GM12872 (cell line): ENCODE measurements around the gene APBB1.

Source experiments
- TF ChIP-seq, protein P1 (sequence below): IDR thresholded peaks from 3 replicates; pipeline ENCODE4 v1.5.1; 2011; ENCODE audit warnings: low read depth, mild to moderate bottlenecking, low read length, moderate library complexity; ENCODE audit not compliant: insufficient read depth

APBB1 gene

GRCh38 chr11:6389905-6390717 is 28.8 kb downstream of the APBB1 start, which contains the start of gene SMPD1:
Gene SMPD1 (plus strand): TSS chr11:6390474. CDS start chr11:6390599, 125 bp downstream.
- TF ChIP-seq, protein P1, sequence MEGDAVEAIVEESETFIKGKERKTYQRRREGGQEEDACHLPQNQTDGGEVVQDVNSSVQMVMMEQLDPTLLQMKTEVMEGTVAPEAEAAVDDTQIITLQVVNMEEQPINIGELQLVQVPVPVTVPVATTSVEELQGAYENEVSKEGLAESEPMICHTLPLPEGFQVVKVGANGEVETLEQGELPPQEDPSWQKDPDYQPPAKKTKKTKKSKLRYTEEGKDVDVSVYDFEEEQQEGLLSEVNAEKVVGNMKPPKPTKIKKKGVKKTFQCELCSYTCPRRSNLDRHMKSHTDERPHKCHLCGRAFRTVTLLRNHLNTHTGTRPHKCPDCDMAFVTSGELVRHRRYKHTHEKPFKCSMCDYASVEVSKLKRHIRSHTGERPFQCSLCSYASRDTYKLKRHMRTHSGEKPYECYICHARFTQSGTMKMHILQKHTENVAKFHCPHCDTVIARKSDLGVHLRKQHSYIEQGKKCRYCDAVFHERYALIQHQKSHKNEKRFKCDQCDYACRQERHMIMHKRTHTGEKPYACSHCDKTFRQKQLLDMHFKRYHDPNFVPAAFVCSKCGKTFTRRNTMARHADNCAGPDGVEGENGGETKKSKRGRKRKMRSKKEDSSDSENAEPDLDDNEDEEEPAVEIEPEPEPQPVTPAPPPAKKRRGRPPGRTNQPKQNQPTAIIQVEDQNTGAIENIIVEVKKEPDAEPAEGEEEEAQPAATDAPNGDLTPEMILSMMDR, result no peak

GRCh38 chr11:6388748-6389147 is 30.1 kb downstream of the APBB1 start:
- TF ChIP-seq, protein P1, result no peak

- TF ChIP-seq, protein P1, result no peak
Measured at GRCh38 chr11:6387811-6388599, 30.9 kb downstream of the APBB1 start.

GRCh38 chr11:6385046-6385777 is 33.7 kb downstream of the APBB1 start:
- TF ChIP-seq, protein P1, result no peak

GRCh38 chr11:6378640-6378989 is 40.3 kb downstream of the APBB1 start:
- TF ChIP-seq, protein P1, result no peak

GRCh38 chr11:6377902-6378639 is 40.8 kb downstream of the APBB1 start:
- TF ChIP-seq, protein P1, result no peak
